Measurements from ENCODE around the gene LAMA2. TPM values are rescaled to one million over a fixed set of nuclear protein-coding genes. Genes with fewer than 3 reads are reported as not detected.

LAMA2 gene
- total and polyA plus RNA-seq, 2 of the 13 experiments (the other 11 are each of a cell fraction or from before 2014, with no cell fraction given) = 0.11 to 0.28 TPM

GRCh38 chr6:129543981-129544380, 661.0 kb downstream of the LAMA2 start:
- Histone ChIP-seq H2AFZ (ENCODE audit: low read length) (no peak overlapping the region), H4K20me1 (ENCODE audit: insufficient read depth, low read length) (no peaks in the 10 kb centered on the region), H3K9ac (ENCODE audit: insufficient read depth, low read depth, low read length) (no peak overlapping the region), H3K27ac (ENCODE audit: extremely low read length, insufficient read depth, low read length) (no peak overlapping the region), H3K9me3 (ENCODE audit: low read length) (no peaks in the 10 kb centered on the region), H3K4me3 (replicated peaks in 1 of 3; ENCODE audit: insufficient read depth in 1 of 3, low read depth in 2 of 3, low read length in 3 of 3) (no peak overlapping the region), H3K79me2 (ENCODE audit: insufficient read depth, low read length) (no peaks in the 10 kb centered on the region), H3K27me3 (ENCODE audit: control insufficient read depth in 1 of 2, insufficient read depth in 2 of 2, low read length in 2 of 2) (no peaks in the 10 kb centered on the region), H3K4me1 (ENCODE audit: insufficient read depth, low read length) (no peaks in the 10 kb centered on the region), H3K4me2 (ENCODE audit: low read depth, low read length) (no peak overlapping the region), H3K36me3 (replicated peaks in 1 of 2; ENCODE audit: control insufficient read depth in 1 of 2, insufficient read depth in 2 of 2, low read length in 2 of 2) (peaks cover 0 to 2% of the 10 kb centered on the region in 2 experiments; a peak in 1 of 5 replicates)
- in situ Hi-C loops (cut with HindIII; ENCODE audit: extremely low pct_ligation_motif_present, low pct_unique_long_range_greater_than_20kb) = no loop called here
- ChIA-PET CTCF (ENCODE audit: low intra/inter-chr PET ratio, low total read pairs) (no interaction called here), POLR2A (no interaction called here)
- intact Hi-C loops (cut with micrococcal nuclease; ENCODE audit: unreplicated experiment) = no loop called here
- 89% methylated on average over 2 of the region's 2 CpGs for WGBS (ENCODE audit: low lambda C conversion rate)
- BruUV-seq (replicated peaks) = no TSS peak
- DNase-seq (ENCODE audit: low spot score) (no peak), ATAC-seq (no peak), FAIRE-seq (no peak)
- no peak for TF ChIP-seq ZNF260 (CRISPR knock-in tag; IDR thresholded peaks at IDR 0.05; ENCODE audit: borderline replicate concordance, low read depth)

- POLR2A ChIA-PET = no interaction called here
- H3K27me3 ChIP-seq (ENCODE audit: control insufficient read depth in 1 of 2, insufficient read depth in 2 of 2, low read length in 2 of 2) = no peaks in the 10 kb centered on the region
- no peak overlapping the region for H3K9ac ChIP-seq (ENCODE audit: insufficient read depth, low read depth, low read length)
- H3K36me3 ChIP-seq (replicated peaks in 1 of 2; ENCODE audit: control insufficient read depth in 1 of 2, insufficient read depth in 2 of 2, low read length in 2 of 2) = no peaks in the 10 kb centered on the region
- CTCF ChIA-PET (ENCODE audit: low intra/inter-chr PET ratio, low total read pairs) = no interaction called here
- DNase-seq (ENCODE audit: low spot score) = no peak
- in situ Hi-C loops (cut with HindIII; ENCODE audit: extremely low pct_ligation_motif_present, low pct_unique_long_range_greater_than_20kb) (no loop called here), intact Hi-C loops (cut with micrococcal nuclease; ENCODE audit: unreplicated experiment) (no loop called here)
- BruUV-seq (replicated peaks) = no TSS peak
- no peak; the same call in 2 of the 3 replicates for ATAC-seq
- TF ChIP-seq ZBTB42 (CRISPR knock-in tag; IDR thresholded peaks at IDR 0.05) = no peak
- peak; percentile 47 for TF ChIP-seq CEBPB (IDR thresholded peaks at IDR 0.05; ENCODE audit: borderline replicate concordance, low read depth, low read length)
- 90% methylated on average over 8 of the region's 8 CpGs for WGBS (ENCODE audit: low lambda C conversion rate)
- no peak overlapping the region for H3K27ac ChIP-seq (ENCODE audit: extremely low read length, insufficient read depth, low read length)
- H2AFZ ChIP-seq (ENCODE audit: low read length) = no peak overlapping the region
- no peaks in the 10 kb centered on the region for H3K79me2 ChIP-seq (ENCODE audit: insufficient read depth, low read length)
- H3K4me3 ChIP-seq (replicated peaks in 1 of 3; ENCODE audit: insufficient read depth in 1 of 3, low read depth in 2 of 3, low read length in 3 of 3) = no peak overlapping the region
- H3K4me1 ChIP-seq (ENCODE audit: insufficient read depth, low read length) = no peaks in the 10 kb centered on the region
- no peaks in the 10 kb centered on the region for H3K9me3 ChIP-seq (ENCODE audit: low read length)
- H4K20me1 ChIP-seq (ENCODE audit: insufficient read depth, low read length) = no peaks in the 10 kb centered on the region
- H3K4me2 ChIP-seq (ENCODE audit: low read depth, low read length) = no peak overlapping the region
- FAIRE-seq = no peak
Observed at GRCh38 chr6:129544892-129545612, 662.1 kb downstream of the LAMA2 start.

All from HepG2 (cell line).